GM12878 (cell line): ENCODE results near the gene LMX1B.

ENCODE experiments used
- CBFB ChIP-seq: IDR thresholded peaks from 2 replicates; pipeline ENCODE4 v1.6.1; 2016; ENCODE audit warnings: antibody characterized with exemption, low read depth
- CHD2 ChIP-seq: IDR thresholded peaks from 2 replicates; pipeline ENCODE4 v1.6.1; 2011; ENCODE audit warnings: low read depth, low read length, improper control_type of control experiment, borderline replicate concordance
- CTCF ChIP-seq, 3 experiments: IDR thresholded peaks in 2 of 3; conservative IDR thresholded peaks in 1 of 3; 2 replicates each; pipeline ENCODE4 v1.5.1; 2011; ENCODE audit warnings: low read depth in 3 of 3, low read length in 3 of 3, mild to moderate bottlenecking in 3 of 3, control low read depth in 2 of 3, moderate library complexity in 2 of 3, inconsistent platforms in 1 of 3, mixed read lengths in 1 of 3; ENCODE audit not compliant: control insufficient read depth in 2 of 3, insufficient read depth in 1 of 3; ENCODE audit errors: extremely low read depth in 1 of 3
- EZH2 ChIP-seq: IDR thresholded peaks from 2 replicates; pipeline ENCODE4 v1.6.1; 2012; ENCODE audit warnings: low read depth, mild to moderate bottlenecking, control low read depth, inconsistent platforms, low read length, borderline replicate concordance; ENCODE audit not compliant: control insufficient read depth
- HSF1 ChIP-seq: fragments of 150-350 bp; IDR thresholded peaks from 2 replicates; pipeline ENCODE4 v1.6.1; 2014; ENCODE audit warnings: mild to moderate bottlenecking, low read depth, low read length
- REST ChIP-seq: IDR thresholded peaks from 2 replicates; pipeline ENCODE4 v1.6.1; 2012; ENCODE audit warnings: mild to moderate bottlenecking, low read depth, low read length
- SIN3A ChIP-seq: IDR thresholded peaks from 2 replicates; pipeline ENCODE4 v1.6.1; 2012; ENCODE audit warnings: low read depth, low read length, improper control_type of control experiment
- TAF1 ChIP-seq: IDR thresholded peaks from 2 replicates; pipeline ENCODE4 v1.6.1; 2011; ENCODE audit warnings: mild to moderate bottlenecking, low read depth, low read length, borderline replicate concordance
- ZNF24 ChIP-seq: fragments of 450-650 bp; IDR thresholded peaks from 2 replicates; pipeline ENCODE4 v1.6.1; 2017; ENCODE audit warnings: antibody characterized with exemption, mild to moderate bottlenecking
- ZNF384 ChIP-seq: IDR thresholded peaks from 2 replicates; pipeline ENCODE4 v1.6.1; 2012; ENCODE audit warnings: low read depth, mild to moderate bottlenecking, low read length, improper control_type of control experiment, borderline replicate concordance

- TF ChIP-seq TAF1: no peak
- no peak for TF ChIP-seq SIN3A
- no peak for TF ChIP-seq CTCF (IDR thresholded peaks at IDR 0.05 in 2 of 3, conservative IDR thresholded peaks at IDR 0.05 in 1 of 3; ENCODE audit: control insufficient read depth in 2 of 3, extremely low read depth in 1 of 3, insufficient read depth in 1 of 3, low read depth in 3 of 3, low read length in 3 of 3)
- no peak for TF ChIP-seq CBFB
- TF ChIP-seq ZNF24: no peak
- no peak for TF ChIP-seq CHD2
- TF ChIP-seq REST: no peak
- no peak for TF ChIP-seq HSF1
- no peak for TF ChIP-seq EZH2
- no peak for TF ChIP-seq ZNF384
These were observed 88.0 kb downstream of the LMX1B start for GRCh38 chr9:126701813-126702140.
